NB4 (cell line): ENCODE results near the gene ZBTB40.

ENCODE experiments used
- DNase-seq: peaks from one replicate; pipeline ENCODE4 v3.0.0; 2010; ENCODE audit warnings: low read depth
- H3K4me3 ChIP-seq: one replicate; pipeline ENCODE4 v1.5.1; 2011; ENCODE audit warnings: mild to moderate bottlenecking, low read depth, low read length, moderate library complexity
- MYC ChIP-seq: IDR thresholded peaks from 2 replicates; pipeline ENCODE4 v1.6.1; 2011; ENCODE audit warnings: low read depth, low read length
- POLR2A ChIP-seq: IDR thresholded peaks from 2 replicates; pipeline ENCODE4 v1.6.1; 2011; ENCODE audit warnings: mild to moderate bottlenecking; ENCODE audit not compliant: insufficient read length; ENCODE audit errors: extremely low read depth
- TF ChIP-seq, protein P1 (sequence below): IDR thresholded peaks from one replicate; pipeline ENCODE4 v1.5.1; 2012; ENCODE audit warnings: low read depth, low read length
- TF ChIP-seq, protein P2 (sequence below): IDR thresholded peaks from 2 replicates; pipeline ENCODE4 v1.6.1; 2011; ENCODE audit warnings: low read depth, low read length

ZBTB40 gene

DNA sequence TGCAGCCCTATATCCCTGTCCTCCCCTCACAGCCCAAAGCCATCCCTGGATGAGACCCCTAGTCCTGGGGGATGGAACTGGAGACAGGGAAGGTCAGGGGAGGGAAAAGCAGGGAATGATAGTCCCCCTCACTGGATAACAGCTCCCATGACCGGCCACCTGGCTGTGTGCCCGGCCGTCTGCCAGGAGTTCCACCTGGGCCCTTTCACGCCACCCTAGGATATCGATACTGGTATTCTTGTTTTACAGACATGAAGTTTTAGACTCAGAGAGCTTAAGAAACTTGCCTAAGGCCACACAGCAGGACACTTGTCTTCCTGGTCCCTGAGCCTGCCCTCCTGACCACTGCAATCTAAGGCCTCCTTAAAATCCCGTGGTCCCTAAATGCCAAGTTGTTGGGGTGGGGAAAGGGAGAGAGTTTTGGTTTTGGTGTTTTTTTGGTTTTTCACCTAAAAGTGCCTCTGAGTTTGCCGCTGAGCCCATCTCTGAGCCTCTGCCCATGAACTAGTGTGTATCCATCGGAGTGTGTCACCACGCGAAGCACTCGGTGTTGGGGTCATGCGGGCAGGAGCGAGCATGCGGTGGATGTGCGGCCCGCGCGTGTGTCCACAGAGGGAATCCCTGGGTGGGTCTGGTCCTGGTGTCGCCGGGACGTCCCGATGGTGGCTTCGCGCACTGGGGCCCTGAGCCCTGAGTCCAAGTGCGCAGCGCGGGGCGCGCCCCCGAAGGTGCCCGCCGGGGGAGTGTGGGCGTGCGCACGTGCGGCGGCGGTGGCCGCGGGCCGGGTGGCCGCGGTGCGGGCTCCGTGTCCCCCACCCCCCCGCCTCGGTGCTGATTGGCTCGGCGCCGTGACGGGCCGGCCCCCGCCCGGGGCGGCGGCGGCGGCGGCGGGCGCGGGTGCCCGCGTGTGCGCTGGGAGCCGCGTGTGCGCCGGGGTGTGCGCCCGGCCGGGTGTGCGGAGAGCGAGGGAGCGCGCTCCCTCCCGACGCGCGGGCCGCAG lies 111.2 kb downstream of the ZBTB40 start, which contains the start of gene EPHA8:
EPHA8 (plus strand) TSS at position 906 of the 1,000 bp plus-strand sequence. CDS start 147 bp downstream, outside the sequence.
- TF ChIP-seq, protein P1, sequence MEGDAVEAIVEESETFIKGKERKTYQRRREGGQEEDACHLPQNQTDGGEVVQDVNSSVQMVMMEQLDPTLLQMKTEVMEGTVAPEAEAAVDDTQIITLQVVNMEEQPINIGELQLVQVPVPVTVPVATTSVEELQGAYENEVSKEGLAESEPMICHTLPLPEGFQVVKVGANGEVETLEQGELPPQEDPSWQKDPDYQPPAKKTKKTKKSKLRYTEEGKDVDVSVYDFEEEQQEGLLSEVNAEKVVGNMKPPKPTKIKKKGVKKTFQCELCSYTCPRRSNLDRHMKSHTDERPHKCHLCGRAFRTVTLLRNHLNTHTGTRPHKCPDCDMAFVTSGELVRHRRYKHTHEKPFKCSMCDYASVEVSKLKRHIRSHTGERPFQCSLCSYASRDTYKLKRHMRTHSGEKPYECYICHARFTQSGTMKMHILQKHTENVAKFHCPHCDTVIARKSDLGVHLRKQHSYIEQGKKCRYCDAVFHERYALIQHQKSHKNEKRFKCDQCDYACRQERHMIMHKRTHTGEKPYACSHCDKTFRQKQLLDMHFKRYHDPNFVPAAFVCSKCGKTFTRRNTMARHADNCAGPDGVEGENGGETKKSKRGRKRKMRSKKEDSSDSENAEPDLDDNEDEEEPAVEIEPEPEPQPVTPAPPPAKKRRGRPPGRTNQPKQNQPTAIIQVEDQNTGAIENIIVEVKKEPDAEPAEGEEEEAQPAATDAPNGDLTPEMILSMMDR, result no peak
- TF ChIP-seq POLR2A, result no peak
- no peak for TF ChIP-seq MYC
- TF ChIP-seq, protein P2, sequence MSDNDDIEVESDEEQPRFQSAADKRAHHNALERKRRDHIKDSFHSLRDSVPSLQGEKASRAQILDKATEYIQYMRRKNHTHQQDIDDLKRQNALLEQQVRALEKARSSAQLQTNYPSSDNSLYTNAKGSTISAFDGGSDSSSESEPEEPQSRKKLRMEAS, result no peak
- DNase-seq, result no peak
- H3K4me3 ChIP-seq, result no peak within 1 kb of the TSS

DNA sequence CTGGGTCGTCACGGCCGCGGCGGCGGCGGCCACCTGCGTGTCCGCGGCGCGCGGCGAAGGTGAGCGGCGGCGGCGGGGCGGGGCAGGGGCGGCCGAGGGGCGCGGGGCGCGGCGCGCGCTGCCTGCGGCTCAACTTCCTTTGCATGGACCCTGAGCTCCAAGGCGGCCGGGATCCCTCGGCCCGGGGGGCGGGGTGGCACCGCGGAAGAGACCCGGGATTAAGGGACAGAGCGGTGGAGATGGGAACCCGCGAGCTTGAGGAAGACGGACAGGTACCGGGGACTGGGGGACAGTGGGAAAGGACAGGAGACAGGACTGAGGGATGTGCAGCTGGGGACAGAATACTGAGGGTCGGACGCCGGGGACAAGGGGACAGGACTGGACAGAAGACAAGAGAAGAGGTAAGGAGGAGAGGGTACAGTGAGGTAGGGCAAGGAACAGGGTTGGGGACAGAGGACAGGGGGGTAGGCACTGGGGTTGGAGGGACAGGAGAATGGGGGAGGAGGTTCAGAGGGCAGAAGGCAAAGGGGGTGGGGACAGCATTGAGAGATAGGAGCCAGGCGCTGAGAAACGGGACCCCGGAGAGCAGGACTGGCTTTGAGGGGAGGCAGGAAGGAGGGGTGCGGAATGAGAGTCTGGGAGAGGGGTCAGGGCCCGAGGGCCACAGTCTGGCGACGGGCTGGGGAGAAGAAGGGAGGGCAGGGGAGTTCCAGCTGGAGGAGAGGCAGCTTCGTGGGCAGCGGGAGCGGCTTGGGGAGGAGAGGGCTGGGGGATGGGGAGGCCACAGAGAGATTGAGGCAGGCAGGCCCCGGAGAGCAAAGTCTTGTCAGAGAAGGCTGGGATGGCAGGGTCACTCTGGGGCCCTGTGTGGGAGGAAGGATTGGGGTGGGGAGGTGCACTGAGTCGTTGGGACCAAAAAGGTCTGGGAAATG lies 112.3 kb downstream of the ZBTB40 start:
- no peak overlapping the region for H3K4me3 ChIP-seq
- TF ChIP-seq POLR2A, result no peak
- no peak for TF ChIP-seq MYC
- TF ChIP-seq, protein P1, result no peak
- TF ChIP-seq, protein P2, result no peak
- DNase-seq, result no peak

GRCh38 chr1:22566161-22566560 lies 114.5 kb downstream of the ZBTB40 start:
- no peak for TF ChIP-seq POLR2A
- H3K4me3 ChIP-seq, result no peak overlapping the region
- DNase-seq, result no peak

GRCh38 chr1:22567197-22567596 lies 115.5 kb downstream of the ZBTB40 start:
- TF ChIP-seq MYC (no peak), POLR2A (no peak)
- TF ChIP-seq, protein P1, result no peak
- TF ChIP-seq, protein P2, result no peak
- no peak for DNase-seq

DNA sequence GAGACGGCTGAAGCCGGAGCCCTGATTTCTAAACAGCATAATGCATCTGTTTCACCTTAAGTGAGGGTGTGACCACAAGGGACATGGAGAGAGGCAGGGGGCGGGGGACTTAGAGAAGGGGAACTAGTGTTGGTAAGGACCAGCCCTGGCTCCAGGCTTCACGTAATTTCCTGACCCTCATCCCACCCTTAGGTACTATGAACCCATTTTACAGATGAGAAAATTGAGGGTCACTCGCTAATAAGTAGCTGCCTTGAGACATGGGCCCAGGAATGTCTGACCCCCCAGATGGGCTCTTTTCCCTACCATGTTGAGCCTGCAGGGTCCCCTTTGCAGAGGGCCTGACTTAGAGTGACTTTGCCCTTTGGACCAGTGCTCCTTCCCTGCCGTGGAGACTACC lies 116.3 kb downstream of the ZBTB40 start:
- TF ChIP-seq, protein P2, result no peak
- TF ChIP-seq, protein P1, result no peak
- no peak overlapping the region for H3K4me3 ChIP-seq
- peak; percentile 23 for DNase-seq

More at GRCh38 chr1:22567197-22567596, 115.5 kb downstream of the ZBTB40 start:
- H3K4me3 ChIP-seq, result no peak overlapping the region
